GM23338 (cell line): ENCODE results near the gene TOR1B.

ENCODE experiments used
- JUNB ChIP-seq: IDR thresholded peaks from one replicate; pipeline ENCODE4 v1.6.1; 2016; ENCODE audit warnings: antibody characterized with exemption; ENCODE audit not compliant: unreplicated experiment
- POLR2AphosphoS5 ChIP-seq: IDR thresholded peaks from 2 replicates; pipeline ENCODE4 v1.6.1; 2016; ENCODE audit warnings: antibody characterized with exemption, low read depth
- TF ChIP-seq, protein P1 (sequence below): IDR thresholded peaks from one replicate; pipeline ENCODE4 v1.6.1; 2018; ENCODE audit warnings: antibody characterized with exemption; ENCODE audit not compliant: unreplicated experiment
- TF ChIP-seq, protein P2 (sequence below), 2 experiments: fragments of 200-600 bp in 1 of 2; sonication (generic) in 1 of 2; conservative IDR thresholded peaks; 2 replicates each; pipeline versions ENCODE4 v1.5.1 to v1.6.1; 2016 to 2017; ENCODE audit warnings: antibody characterized with exemption in 2 of 2, low read depth in 2 of 2, mild to moderate bottlenecking in 2 of 2, moderate library complexity in 1 of 2

DNA sequence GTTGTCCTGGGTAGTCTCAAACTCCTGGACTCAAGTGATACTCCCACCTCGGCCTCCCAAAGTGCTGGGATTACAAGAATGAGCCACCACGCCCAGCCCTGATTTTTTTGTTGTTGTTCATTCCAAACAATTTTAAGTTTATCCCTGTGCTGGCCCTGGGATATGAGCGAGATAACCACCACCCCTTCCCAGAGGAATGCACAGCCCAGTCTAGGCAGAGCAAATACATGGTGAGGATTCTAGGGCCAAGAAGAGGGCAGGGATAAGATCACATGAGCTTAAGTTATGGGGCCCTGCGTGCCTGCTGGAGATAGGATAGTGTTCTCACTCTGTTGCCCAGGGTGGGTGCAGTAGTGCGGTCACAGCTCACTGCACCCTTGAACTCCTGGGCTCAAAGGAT, 21.0 kb upstream of the TOR1B start:
- TF ChIP-seq, protein P1, sequence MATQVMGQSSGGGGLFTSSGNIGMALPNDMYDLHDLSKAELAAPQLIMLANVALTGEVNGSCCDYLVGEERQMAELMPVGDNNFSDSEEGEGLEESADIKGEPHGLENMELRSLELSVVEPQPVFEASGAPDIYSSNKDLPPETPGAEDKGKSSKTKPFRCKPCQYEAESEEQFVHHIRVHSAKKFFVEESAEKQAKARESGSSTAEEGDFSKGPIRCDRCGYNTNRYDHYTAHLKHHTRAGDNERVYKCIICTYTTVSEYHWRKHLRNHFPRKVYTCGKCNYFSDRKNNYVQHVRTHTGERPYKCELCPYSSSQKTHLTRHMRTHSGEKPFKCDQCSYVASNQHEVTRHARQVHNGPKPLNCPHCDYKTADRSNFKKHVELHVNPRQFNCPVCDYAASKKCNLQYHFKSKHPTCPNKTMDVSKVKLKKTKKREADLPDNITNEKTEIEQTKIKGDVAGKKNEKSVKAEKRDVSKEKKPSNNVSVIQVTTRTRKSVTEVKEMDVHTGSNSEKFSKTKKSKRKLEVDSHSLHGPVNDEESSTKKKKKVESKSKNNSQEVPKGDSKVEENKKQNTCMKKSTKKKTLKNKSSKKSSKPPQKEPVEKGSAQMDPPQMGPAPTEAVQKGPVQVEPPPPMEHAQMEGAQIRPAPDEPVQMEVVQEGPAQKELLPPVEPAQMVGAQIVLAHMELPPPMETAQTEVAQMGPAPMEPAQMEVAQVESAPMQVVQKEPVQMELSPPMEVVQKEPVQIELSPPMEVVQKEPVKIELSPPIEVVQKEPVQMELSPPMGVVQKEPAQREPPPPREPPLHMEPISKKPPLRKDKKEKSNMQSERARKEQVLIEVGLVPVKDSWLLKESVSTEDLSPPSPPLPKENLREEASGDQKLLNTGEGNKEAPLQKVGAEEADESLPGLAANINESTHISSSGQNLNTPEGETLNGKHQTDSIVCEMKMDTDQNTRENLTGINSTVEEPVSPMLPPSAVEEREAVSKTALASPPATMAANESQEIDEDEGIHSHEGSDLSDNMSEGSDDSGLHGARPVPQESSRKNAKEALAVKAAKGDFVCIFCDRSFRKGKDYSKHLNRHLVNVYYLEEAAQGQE = no peak
- TF ChIP-seq, protein P2, sequence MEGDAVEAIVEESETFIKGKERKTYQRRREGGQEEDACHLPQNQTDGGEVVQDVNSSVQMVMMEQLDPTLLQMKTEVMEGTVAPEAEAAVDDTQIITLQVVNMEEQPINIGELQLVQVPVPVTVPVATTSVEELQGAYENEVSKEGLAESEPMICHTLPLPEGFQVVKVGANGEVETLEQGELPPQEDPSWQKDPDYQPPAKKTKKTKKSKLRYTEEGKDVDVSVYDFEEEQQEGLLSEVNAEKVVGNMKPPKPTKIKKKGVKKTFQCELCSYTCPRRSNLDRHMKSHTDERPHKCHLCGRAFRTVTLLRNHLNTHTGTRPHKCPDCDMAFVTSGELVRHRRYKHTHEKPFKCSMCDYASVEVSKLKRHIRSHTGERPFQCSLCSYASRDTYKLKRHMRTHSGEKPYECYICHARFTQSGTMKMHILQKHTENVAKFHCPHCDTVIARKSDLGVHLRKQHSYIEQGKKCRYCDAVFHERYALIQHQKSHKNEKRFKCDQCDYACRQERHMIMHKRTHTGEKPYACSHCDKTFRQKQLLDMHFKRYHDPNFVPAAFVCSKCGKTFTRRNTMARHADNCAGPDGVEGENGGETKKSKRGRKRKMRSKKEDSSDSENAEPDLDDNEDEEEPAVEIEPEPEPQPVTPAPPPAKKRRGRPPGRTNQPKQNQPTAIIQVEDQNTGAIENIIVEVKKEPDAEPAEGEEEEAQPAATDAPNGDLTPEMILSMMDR (conservative IDR thresholded peaks at IDR 0.05; ENCODE audit: low read depth in 2 of 2) = no peak
- TF ChIP-seq JUNB (no peak), POLR2AphosphoS5 (no peak)
